ENCODE measurements around the gene NDUFB7.

NDUFB7 gene

DNA sequence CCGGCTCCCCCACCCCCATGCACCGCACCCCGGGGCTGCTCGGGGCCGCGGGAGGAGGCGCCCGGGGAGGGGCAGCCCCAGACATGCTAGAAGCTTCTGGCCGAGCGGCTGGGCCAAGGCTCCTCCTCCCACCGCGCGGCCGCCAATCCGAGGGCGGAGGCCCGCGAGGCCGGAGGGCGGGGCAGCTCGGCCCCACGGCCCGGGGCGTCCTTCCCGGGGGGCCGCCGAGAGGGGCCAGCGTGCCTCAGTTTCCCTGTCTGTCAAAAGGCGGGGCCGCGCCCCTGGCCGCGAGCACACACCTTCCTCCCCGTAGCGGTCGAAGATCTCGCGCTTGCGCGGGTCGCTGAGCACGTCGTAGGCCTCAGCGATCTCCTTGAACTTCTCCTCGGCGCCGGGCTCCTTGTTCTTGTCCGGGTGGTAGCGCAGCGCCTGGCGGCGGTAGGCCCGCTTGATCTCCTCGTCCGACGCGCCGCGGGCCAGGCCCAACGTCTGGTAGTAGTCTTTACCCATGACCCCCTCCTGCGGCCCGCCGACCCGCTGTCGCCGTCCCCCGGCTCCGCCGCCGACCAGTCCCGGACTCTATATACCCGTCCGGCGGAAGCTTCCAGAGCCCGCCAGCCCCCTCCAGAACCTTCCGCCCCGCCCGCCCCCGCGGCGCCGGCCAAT is 53.9 kb downstream of the NDUFB7 start, which contains the start of gene DNAJB1 (continued):
- TF ChIP-seq HOXA7 (CRISPR knock-in tag; IDR thresholded peaks at IDR 0.05; ENCODE audit: borderline replicate concordance) (no peak), KLF9 (tag by site-specific recombination; IDR thresholded peaks at IDR 0.05; ENCODE audit: low read depth) (peak; percentile 75), GLI2 (tag by site-specific recombination; IDR thresholded peaks at IDR 0.05; ENCODE audit: borderline replicate concordance, low read depth) (no peak), ZNF394 (tag by site-specific recombination; IDR thresholded peaks at IDR 0.05; ENCODE audit: borderline replicate concordance) (peak; percentile 63; the same call in 1 of the 2 replicates), GLIS2 (tag by site-specific recombination; IDR thresholded peaks at IDR 0.05) (peak; percentile 78), ZFP37 (tag by site-specific recombination; IDR thresholded peaks at IDR 0.05) (peak; percentile 80; the same call in 1 of the 2 replicates), ZNF350 (tag by site-specific recombination; IDR thresholded peaks at IDR 0.05) (no peak), ZBTB8A (tag by site-specific recombination; IDR thresholded peaks at IDR 0.05) (0 out of 2 replicates have a peak, but pooled peaks have one; percentile 11), ZNF404 (tag by site-specific recombination; IDR thresholded peaks at IDR 0.05) (no peak), ZNF621 (tag by site-specific recombination; IDR thresholded peaks at IDR 0.05) (no peak), ZSCAN23 (tag by site-specific recombination; IDR thresholded peaks at IDR 0.05) (peak; percentile 57; the same call in 1 of the 2 replicates), ZNF19 (tag by site-specific recombination; IDR thresholded peaks at IDR 0.05; ENCODE audit: low read depth) (no peak), ZNF555 (tag by site-specific recombination; conservative IDR thresholded peaks at IDR 0.05) (no peak), ZSCAN30 (tag by site-specific recombination; IDR thresholded peaks at IDR 0.05) (peak; percentile 67; the same call in 1 of the 2 replicates), MYNN (tag by site-specific recombination; IDR thresholded peaks at IDR 0.05; ENCODE audit: borderline replicate concordance) (no peak), ZNF571 (tag by site-specific recombination; IDR thresholded peaks at IDR 0.05) (no peak), BCL11A (tag by site-specific recombination; IDR thresholded peaks at IDR 0.05; ENCODE audit: low read depth) (no peak), YY1 (tag by site-specific recombination; IDR thresholded peaks at IDR 0.05) (no peak)
- TF ChIP-seq, protein P1, sequence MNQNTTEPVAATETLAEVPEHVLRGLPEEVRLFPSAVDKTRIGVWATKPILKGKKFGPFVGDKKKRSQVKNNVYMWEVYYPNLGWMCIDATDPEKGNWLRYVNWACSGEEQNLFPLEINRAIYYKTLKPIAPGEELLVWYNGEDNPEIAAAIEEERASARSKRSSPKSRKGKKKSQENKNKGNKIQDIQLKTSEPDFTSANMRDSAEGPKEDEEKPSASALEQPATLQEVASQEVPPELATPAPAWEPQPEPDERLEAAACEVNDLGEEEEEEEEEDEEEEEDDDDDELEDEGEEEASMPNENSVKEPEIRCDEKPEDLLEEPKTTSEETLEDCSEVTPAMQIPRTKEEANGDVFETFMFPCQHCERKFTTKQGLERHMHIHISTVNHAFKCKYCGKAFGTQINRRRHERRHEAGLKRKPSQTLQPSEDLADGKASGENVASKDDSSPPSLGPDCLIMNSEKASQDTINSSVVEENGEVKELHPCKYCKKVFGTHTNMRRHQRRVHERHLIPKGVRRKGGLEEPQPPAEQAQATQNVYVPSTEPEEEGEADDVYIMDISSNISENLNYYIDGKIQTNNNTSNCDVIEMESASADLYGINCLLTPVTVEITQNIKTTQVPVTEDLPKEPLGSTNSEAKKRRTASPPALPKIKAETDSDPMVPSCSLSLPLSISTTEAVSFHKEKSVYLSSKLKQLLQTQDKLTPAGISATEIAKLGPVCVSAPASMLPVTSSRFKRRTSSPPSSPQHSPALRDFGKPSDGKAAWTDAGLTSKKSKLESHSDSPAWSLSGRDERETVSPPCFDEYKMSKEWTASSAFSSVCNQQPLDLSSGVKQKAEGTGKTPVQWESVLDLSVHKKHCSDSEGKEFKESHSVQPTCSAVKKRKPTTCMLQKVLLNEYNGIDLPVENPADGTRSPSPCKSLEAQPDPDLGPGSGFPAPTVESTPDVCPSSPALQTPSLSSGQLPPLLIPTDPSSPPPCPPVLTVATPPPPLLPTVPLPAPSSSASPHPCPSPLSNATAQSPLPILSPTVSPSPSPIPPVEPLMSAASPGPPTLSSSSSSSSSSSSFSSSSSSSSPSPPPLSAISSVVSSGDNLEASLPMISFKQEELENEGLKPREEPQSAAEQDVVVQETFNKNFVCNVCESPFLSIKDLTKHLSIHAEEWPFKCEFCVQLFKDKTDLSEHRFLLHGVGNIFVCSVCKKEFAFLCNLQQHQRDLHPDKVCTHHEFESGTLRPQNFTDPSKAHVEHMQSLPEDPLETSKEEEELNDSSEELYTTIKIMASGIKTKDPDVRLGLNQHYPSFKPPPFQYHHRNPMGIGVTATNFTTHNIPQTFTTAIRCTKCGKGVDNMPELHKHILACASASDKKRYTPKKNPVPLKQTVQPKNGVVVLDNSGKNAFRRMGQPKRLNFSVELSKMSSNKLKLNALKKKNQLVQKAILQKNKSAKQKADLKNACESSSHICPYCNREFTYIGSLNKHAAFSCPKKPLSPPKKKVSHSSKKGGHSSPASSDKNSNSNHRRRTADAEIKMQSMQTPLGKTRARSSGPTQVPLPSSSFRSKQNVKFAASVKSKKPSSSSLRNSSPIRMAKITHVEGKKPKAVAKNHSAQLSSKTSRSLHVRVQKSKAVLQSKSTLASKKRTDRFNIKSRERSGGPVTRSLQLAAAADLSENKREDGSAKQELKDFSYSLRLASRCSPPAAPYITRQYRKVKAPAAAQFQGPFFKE (tag by site-specific recombination; IDR thresholded peaks at IDR 0.05; ENCODE audit: borderline replicate concordance), result no peak
- TF ChIP-seq, protein P2, sequence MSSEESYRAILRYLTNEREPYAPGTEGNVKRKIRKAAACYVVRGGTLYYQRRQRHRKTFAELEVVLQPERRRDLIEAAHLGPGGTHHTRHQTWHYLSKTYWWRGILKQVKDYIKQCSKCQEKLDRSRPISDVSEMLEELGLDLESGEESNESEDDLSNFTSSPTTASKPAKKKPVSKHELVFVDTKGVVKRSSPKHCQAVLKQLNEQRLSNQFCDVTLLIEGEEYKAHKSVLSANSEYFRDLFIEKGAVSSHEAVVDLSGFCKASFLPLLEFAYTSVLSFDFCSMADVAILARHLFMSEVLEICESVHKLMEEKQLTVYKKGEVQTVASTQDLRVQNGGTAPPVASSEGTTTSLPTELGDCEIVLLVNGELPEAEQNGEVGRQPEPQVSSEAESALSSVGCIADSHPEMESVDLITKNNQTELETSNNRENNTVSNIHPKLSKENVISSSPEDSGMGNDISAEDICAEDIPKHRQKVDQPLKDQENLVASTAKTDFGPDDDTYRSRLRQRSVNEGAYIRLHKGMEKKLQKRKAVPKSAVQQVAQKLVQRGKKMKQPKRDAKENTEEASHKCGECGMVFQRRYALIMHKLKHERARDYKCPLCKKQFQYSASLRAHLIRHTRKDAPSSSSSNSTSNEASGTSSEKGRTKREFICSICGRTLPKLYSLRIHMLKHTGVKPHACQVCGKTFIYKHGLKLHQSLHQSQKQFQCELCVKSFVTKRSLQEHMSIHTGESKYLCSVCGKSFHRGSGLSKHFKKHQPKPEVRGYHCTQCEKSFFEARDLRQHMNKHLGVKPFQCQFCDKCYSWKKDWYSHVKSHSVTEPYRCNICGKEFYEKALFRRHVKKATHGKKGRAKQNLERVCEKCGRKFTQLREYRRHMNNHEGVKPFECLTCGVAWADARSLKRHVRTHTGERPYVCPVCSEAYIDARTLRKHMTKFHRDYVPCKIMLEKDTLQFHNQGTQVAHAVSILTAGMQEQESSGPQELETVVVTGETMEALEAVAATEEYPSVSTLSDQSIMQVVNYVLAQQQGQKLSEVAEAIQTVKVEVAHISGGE (tag by site-specific recombination; conservative IDR thresholded peaks at IDR 0.05; ENCODE audit: low read depth), result peak; percentile 75; the same call in 1 of the 2 replicates
- TF ChIP-seq, protein P3, sequence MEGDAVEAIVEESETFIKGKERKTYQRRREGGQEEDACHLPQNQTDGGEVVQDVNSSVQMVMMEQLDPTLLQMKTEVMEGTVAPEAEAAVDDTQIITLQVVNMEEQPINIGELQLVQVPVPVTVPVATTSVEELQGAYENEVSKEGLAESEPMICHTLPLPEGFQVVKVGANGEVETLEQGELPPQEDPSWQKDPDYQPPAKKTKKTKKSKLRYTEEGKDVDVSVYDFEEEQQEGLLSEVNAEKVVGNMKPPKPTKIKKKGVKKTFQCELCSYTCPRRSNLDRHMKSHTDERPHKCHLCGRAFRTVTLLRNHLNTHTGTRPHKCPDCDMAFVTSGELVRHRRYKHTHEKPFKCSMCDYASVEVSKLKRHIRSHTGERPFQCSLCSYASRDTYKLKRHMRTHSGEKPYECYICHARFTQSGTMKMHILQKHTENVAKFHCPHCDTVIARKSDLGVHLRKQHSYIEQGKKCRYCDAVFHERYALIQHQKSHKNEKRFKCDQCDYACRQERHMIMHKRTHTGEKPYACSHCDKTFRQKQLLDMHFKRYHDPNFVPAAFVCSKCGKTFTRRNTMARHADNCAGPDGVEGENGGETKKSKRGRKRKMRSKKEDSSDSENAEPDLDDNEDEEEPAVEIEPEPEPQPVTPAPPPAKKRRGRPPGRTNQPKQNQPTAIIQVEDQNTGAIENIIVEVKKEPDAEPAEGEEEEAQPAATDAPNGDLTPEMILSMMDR (tag by site-specific recombination; IDR thresholded peaks at IDR 0.05), result no peak; the same call in 1 of the 2 replicates
- TF ChIP-seq, protein P4, sequence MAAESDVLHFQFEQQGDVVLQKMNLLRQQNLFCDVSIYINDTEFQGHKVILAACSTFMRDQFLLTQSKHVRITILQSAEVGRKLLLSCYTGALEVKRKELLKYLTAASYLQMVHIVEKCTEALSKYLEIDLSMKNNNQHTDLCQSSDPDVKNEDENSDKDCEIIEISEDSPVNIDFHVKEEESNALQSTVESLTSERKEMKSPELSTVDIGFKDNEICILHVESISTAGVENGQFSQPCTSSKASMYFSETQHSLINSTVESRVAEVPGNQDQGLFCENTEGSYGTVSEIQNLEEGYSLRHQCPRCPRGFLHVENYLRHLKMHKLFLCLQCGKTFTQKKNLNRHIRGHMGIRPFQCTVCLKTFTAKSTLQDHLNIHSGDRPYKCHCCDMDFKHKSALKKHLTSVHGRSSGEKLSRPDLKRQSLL (tag by site-specific recombination; IDR thresholded peaks at IDR 0.05), result peak; percentile 74
- TF ChIP-seq, protein P5, sequence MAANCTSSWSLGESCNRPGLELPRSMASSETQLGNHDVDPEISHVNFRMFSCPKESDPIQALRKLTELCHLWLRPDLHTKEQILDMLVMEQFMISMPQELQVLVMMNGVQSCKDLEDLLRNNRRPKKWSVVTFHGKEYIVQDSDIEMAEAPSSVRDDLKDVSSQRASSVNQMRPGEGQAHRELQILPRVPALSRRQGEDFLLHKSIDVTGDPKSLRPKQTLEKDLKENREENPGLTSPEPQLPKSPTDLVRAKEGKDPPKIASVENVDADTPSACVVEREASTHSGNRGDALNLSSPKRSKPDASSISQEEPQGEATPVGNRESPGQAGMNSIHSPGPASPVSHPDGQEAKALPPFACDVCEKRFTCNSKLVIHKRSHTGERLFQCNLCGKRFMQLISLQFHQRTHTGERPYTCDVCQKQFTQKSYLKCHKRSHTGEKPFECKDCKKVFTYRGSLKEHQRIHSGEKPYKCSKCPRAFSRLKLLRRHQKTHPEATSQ (tag by site-specific recombination; IDR thresholded peaks at IDR 0.05), result peak; percentile 69; the same call in 1 of the 2 replicates
- TF ChIP-seq, protein P6, sequence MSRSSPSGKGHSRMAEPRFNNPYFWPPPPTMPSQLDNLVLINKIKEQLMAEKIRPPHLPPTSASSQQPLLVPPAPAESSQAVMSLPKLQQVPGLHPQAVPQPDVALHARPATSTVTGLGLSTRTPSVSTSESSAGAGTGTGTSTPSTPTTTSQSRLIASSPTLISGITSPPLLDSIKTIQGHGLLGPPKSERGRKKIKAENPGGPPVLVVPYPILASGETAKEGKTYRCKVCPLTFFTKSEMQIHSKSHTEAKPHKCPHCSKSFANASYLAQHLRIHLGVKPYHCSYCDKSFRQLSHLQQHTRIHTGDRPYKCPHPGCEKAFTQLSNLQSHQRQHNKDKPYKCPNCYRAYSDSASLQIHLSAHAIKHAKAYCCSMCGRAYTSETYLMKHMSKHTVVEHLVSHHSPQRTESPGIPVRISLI (tag by site-specific recombination; IDR thresholded peaks at IDR 0.05), result no peak

Measured in HEK293 (cell line).